Smooth muscle cell (in vitro differentiated cells): ENCODE data around the gene TMEM145. TPM values are rescaled to one million over a fixed set of nuclear protein-coding genes. Genes with fewer than 3 reads are reported as not detected.

ENCODE experiments used
- DNase-seq: peaks from one replicate; lab custom pipeline; 2025; ENCODE audit not compliant: unreplicated experiment; lab: John Stamatoyannopoulos, UW
- H2AFZ ChIP-seq: fragments of 200-600 bp; sonication (generic); 2 replicates; pipeline ENCODE4 v1.6.0; 2016; ENCODE audit warnings: antibody characterized with exemption, low read depth, mild to moderate bottlenecking
- H3F3A ChIP-seq: fragments of 200-600 bp; sonication (generic); 2 replicates; pipeline ENCODE4 v1.6.0; 2017; ENCODE audit warnings: antibody characterized with exemption, low read depth
- H3K27ac ChIP-seq: fragments of 200-600 bp; sonication (generic); 2 replicates; pipeline ENCODE4 v1.5.1; 2016; ENCODE audit warnings: low read depth, mild to moderate bottlenecking
- H3K27me3 ChIP-seq: fragments of 200-600 bp; sonication (generic); 2 replicates; pipeline ENCODE4 v1.6.1; 2016; ENCODE audit warnings: low read depth, mild to moderate bottlenecking
- H3K36me3 ChIP-seq: fragments of 200-600 bp; sonication (generic); 2 replicates; pipeline ENCODE4 v1.5.1; 2016; ENCODE audit warnings: low read depth
- H3K4me1 ChIP-seq: fragments of 200-600 bp; sonication (generic); 2 replicates; pipeline ENCODE4 v1.5.1; 2016; ENCODE audit warnings: low read depth
- H3K4me2 ChIP-seq: fragments of 200-600 bp; sonication (generic); 2 replicates; pipeline ENCODE4 v1.6.0; 2016; ENCODE audit warnings: mild to moderate bottlenecking
- H3K4me3 ChIP-seq: fragments of 200-600 bp; sonication (generic); 2 replicates; pipeline ENCODE4 v1.5.1; 2016; ENCODE audit warnings: mild to moderate bottlenecking
- H3K79me2 ChIP-seq: fragments of 200-600 bp; sonication (generic); 2 replicates; pipeline ENCODE4 v1.6.0; 2016; ENCODE audit warnings: low read depth, mild to moderate bottlenecking
- H3K9ac ChIP-seq: fragments of 200-600 bp; sonication (generic); 2 replicates; pipeline ENCODE4 v1.6.0; 2016; ENCODE audit warnings: low read depth
- H3K9me3 ChIP-seq: fragments of 200-600 bp; sonication (generic); replicated peaks from 2 replicates; pipeline ENCODE4 v1.5.1; 2016; ENCODE audit warnings: low read depth
- H4K20me1 ChIP-seq: fragments of 200-600 bp; sonication (generic); 2 replicates; pipeline ENCODE4 v1.6.0; 2016; ENCODE audit warnings: low read depth
- WGBS: methylation state at CpG from one replicate; pipeline ENCODE4 v1.1.7; 2016; ENCODE audit warnings: low lambda C conversion rate; 5-methylcytosine and 5-hydroxymethylcytosine counted together
- polyA plus RNA-seq: library from polyadenylated mRNA; unstranded; fragments of >200 nt; fragmentation: Nextera tagmentation; extraction: Ambion mirVana; gene quantifications from 2 replicates; pipeline ENCODE4 v1.2.1, GENCODE V29; 2016
- total RNA-seq: library from RNA; depleted of rRNA; stranded (reverse); fragments of >200 nt; gene quantifications from 2 replicates; pipeline ENCODE4 v1.2.3, GENCODE V29; 2014
- TF ChIP-seq, protein P1 (sequence below): fragments of 200-600 bp; sonication (generic); IDR thresholded peaks from 2 replicates; pipeline ENCODE4 v1.5.1; 2017; ENCODE audit warnings: borderline replicate concordance, mild to moderate bottlenecking, antibody characterized with exemption; ENCODE audit not compliant: insufficient read depth, poor library complexity, severe bottlenecking

TMEM145 gene
- total and polyA plus RNA-seq, 2 experiments from 2014 or later: 0.11 TPM; not detected in 1

DNA sequence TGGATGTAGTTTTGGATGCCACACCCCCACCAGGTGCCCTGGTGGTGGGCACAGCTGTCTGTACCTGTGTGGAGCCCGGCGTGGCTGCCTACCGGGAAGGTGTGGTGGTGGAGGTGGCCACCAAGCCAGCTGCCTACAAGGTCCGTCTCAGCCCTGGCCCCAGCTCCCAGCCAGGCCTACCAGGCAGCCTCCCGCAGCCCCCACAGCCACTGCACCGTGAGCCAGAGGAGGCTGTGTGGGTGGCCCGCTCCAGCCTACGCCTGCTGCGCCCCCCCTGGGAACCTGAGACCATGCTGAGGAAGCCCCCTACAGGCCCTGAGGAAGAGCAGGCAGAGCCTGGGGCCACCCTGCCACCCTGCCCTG, 40.6 kb upstream of the TMEM145 start:
- Histone ChIP-seq H3K27ac (no peak overlapping the region), H4K20me1 (peaks cover 26% of the 10 kb centered on the region), H3K9ac (no peak overlapping the region), H3K4me3 (no peak overlapping the region), H2AFZ (no peak overlapping the region), H3K9me3 (no peaks in the 10 kb centered on the region), H3K27me3 (no peaks in the 10 kb centered on the region), H3K36me3 (no peaks in the 10 kb centered on the region), H3F3A (no peaks in the 10 kb centered on the region), H3K4me1 (peaks cover 18% of the 10 kb centered on the region), H3K79me2 (peaks cover 50% of the 10 kb centered on the region), H3K4me2 (no peak overlapping the region)
- 91% methylated on average over 8 of the region's 9 CpGs for whole genome bisulfite sequencing
- TF ChIP-seq, protein P1, sequence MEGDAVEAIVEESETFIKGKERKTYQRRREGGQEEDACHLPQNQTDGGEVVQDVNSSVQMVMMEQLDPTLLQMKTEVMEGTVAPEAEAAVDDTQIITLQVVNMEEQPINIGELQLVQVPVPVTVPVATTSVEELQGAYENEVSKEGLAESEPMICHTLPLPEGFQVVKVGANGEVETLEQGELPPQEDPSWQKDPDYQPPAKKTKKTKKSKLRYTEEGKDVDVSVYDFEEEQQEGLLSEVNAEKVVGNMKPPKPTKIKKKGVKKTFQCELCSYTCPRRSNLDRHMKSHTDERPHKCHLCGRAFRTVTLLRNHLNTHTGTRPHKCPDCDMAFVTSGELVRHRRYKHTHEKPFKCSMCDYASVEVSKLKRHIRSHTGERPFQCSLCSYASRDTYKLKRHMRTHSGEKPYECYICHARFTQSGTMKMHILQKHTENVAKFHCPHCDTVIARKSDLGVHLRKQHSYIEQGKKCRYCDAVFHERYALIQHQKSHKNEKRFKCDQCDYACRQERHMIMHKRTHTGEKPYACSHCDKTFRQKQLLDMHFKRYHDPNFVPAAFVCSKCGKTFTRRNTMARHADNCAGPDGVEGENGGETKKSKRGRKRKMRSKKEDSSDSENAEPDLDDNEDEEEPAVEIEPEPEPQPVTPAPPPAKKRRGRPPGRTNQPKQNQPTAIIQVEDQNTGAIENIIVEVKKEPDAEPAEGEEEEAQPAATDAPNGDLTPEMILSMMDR: no peak
- no peak for DNase-seq

- Histone ChIP-seq H4K20me1 (peaks cover 30% of the 10 kb centered on the region), H3K79me2 (peaks cover 50% of the 10 kb centered on the region), H3F3A (no peaks in the 10 kb centered on the region), H3K4me2 (no peak overlapping the region), H3K36me3 (no peaks in the 10 kb centered on the region), H3K9ac (no peak overlapping the region), H3K9me3 (no peaks in the 10 kb centered on the region), H3K4me3 (no peak overlapping the region), H2AFZ (no peak overlapping the region), H3K27ac (no peak overlapping the region), H3K27me3 (no peaks in the 10 kb centered on the region), H3K4me1 (peaks cover 18% of the 10 kb centered on the region)
- DNase-seq: no peak
- TF ChIP-seq, protein P1: no peak
- 99% methylated on average over 23 of the region's 23 CpGs for WGBS
Observed at GRCh38 chr19:42272989-42273406, 40.1 kb upstream of the TMEM145 start.

GRCh38 chr19:42273407-42274064, 39.6 kb upstream of the TMEM145 start:
- Histone ChIP-seq H3K36me3 (no peaks in the 10 kb centered on the region), H3F3A (peaks cover 5% of the 10 kb centered on the region), H3K27me3 (no peaks in the 10 kb centered on the region), H3K27ac (no peak overlapping the region), H3K4me3 (no peak overlapping the region), H4K20me1 (peaks cover 30% of the 10 kb centered on the region), H3K4me2 (no peak overlapping the region), H3K9ac (no peak overlapping the region), H3K4me1 (peaks cover 18% of the 10 kb centered on the region), H3K79me2 (peaks cover 50% of the 10 kb centered on the region), H3K9me3 (no peaks in the 10 kb centered on the region), H2AFZ (no peak overlapping the region)
- TF ChIP-seq, protein P1: no peak
- DNase-seq: no peak
- 96% methylated on average over 27 of the region's 43 CpGs for WGBS
